SU-DHL-6 (cell line): ENCODE results near the gene HSPBP1.
"Not testable (repeated sequence)": the region's sequence is repeated elsewhere in the genome, so short reads cannot be mapped to it uniquely, and the experiment has no call there.

Source experiments
- CTCF ChIP-seq: fragments of 200-600 bp; sonication (generic); IDR thresholded peaks from one replicate; pipeline ENCODE4 v1.5.1; 2017; ENCODE audit warnings: antibody characterized with exemption, mild to moderate bottlenecking, low read length, moderate library complexity; ENCODE audit not compliant: insufficient read depth, poor library complexity, severe bottlenecking
- EZH2phosphoT487 ChIP-seq: fragments of 200-600 bp; sonication (generic), shearing (Covaris generic); conservative IDR thresholded peaks from 2 replicates; pipeline ENCODE4 v1.6.1; 2018; ENCODE audit warnings: mild to moderate bottlenecking, antibody characterized with exemption, low read length, moderate library complexity, mixed read lengths

GRCh38 chr19:55224679-55225414 lies 55.1 kb downstream of the HSPBP1 start:
- not testable (repeated sequence) for TF ChIP-seq CTCF, EZH2phosphoT487
